ENCODE results near the gene C1orf226.
"Not testable (repeated sequence)": the region's sequence is repeated elsewhere in the genome, so short reads cannot be mapped to it uniquely, and the experiment has no call there.

The C1orf226 gene

GRCh38 chr1:162406811-162407210 lies 25.3 kb downstream of the C1orf226 start:
- no peak overlapping the region for H3K4me3 ChIP-seq (ENCODE audit: low read depth, low read length)
- DNase-seq: no peak
- H3K27me3 ChIP-seq: no peaks in the 10 kb centered on the region
- no peaks in the 10 kb centered on the region for H3K4me1 ChIP-seq
- no peak for TF ChIP-seq CTCF (IDR thresholded peaks at IDR 0.05; ENCODE audit: low read depth, low read length)
- H3K9me3 ChIP-seq: peaks cover 3% of the 10 kb centered on the region; the same call in 1 of the 2 replicates
- no peaks in the 10 kb centered on the region for H3K36me3 ChIP-seq

DNA sequence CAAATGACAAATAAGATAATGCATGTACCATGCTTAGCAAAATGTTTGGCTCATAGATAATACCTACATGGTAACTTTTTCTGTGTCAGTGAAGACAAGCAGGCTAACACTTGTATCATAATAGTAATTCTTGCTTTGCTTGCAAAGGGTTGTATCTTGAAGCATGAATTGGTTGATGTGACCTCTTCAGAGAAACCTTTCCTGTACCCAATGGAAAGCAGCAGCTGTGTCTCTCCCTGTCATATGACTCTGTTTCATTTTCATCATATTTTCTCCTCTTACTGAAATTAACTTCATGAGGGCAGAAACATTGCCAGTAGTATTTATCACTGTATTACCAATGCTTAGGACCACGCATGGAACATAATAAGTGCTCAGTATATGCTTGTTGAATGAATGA lies 26.0 kb downstream of the C1orf226 start:
- H3K4me1 ChIP-seq: no peaks in the 10 kb centered on the region

GRCh38 chr1:162412002-162412401 lies 30.5 kb downstream of the C1orf226 start, which contains the start of gene SH2D1B:
Gene SH2D1B, minus strand, starts transcription at chr1:162412136. Its CDS starts 120 bp downstream, at chr1:162412016.
- Histone ChIP-seq H3K4me1 (no peaks in the 10 kb centered on the region), H3K27me3 (no peaks in the 10 kb centered on the region), H3K4me3 (ENCODE audit: low read depth, low read length) (no peak within 1 kb of the TSS), H3K9me3 (no peaks in the 10 kb centered on the region), H3K36me3 (no peaks in the 10 kb centered on the region)
- TF ChIP-seq CTCF (IDR thresholded peaks at IDR 0.05; ENCODE audit: low read depth, low read length): no peak
- no peak for DNase-seq

More for the DNA sequence above, 26.0 kb downstream of the C1orf226 start:
- no peak for DNase-seq
- no peak for TF ChIP-seq CTCF (IDR thresholded peaks at IDR 0.05; ENCODE audit: low read depth, low read length)
- H3K36me3 ChIP-seq: no peaks in the 10 kb centered on the region
- no peaks in the 10 kb centered on the region for H3K27me3 ChIP-seq
- H3K4me3 ChIP-seq (ENCODE audit: low read depth, low read length): no peak overlapping the region
- peaks cover 3% of the 10 kb centered on the region; the same call in 1 of the 2 replicates for H3K9me3 ChIP-seq

DNA sequence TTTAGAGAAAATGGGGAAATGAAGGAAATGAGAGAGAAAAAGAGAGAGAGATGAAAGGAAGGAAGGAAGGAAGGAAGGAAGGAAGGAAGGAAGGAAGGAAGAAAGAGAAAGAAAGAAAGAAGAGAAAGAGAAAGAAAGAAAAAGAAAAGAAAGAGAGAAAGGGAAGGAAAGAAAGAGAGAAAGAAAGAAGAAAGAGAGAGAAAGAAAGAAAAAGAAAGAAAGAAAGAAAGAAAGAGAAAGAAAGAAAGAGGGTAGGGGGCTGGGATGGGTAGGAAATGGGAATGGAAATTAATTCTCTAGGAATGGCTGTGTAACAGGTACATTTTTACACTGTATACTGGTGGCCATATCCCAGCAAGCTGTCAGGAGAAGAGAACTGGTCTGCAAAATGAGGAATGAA lies 34.7 kb downstream of the C1orf226 start:
- no peak for TF ChIP-seq CTCF (IDR thresholded peaks at IDR 0.05; ENCODE audit: low read depth, low read length)

GRCh38 chr1:162416909-162417308 lies 35.4 kb downstream of the C1orf226 start:
- TF ChIP-seq CTCF (IDR thresholded peaks at IDR 0.05; ENCODE audit: low read depth, low read length): no peak
- H3K9me3 ChIP-seq: no peaks in the 10 kb centered on the region
- no peak overlapping the region for H3K4me3 ChIP-seq (ENCODE audit: low read depth, low read length)

More for the DNA sequence above, 34.7 kb downstream of the C1orf226 start:
- H3K27me3 ChIP-seq: no peaks in the 10 kb centered on the region
- H3K36me3 ChIP-seq: no peaks in the 10 kb centered on the region
- H3K4me3 ChIP-seq (ENCODE audit: low read depth, low read length): no peak overlapping the region
- peaks cover 2% of the 10 kb centered on the region; the same call in 1 of the 2 replicates for H3K4me1 ChIP-seq
- no peak for DNase-seq
- no peaks in the 10 kb centered on the region for H3K9me3 ChIP-seq

DNA sequence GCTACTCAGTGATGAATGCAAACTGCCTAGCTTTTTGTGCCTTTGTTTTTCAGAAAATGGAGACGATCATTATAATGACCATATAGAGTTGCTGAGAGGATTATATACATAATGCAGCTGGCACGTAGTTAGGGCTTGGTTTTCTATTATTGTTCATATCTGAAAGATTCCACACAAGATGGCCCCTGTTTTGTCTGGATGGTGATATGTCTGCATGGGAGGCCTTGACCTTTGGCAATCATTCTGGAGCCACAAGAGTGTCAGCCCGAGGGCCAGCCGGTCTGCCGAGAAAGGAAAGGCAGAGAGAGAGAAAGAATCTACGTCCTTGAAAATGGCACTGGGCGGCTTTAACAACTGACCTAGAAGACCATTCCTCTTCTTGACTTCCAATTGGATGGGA lies 36.1 kb downstream of the C1orf226 start:
- Histone ChIP-seq H3K27me3 (no peaks in the 10 kb centered on the region), H3K4me1 (peaks cover 15% of the 10 kb centered on the region), H3K36me3 (no peaks in the 10 kb centered on the region), H3K4me3 (ENCODE audit: low read depth, low read length) (no peak overlapping the region), H3K9me3 (no peaks in the 10 kb centered on the region)
- TF ChIP-seq CTCF (IDR thresholded peaks at IDR 0.05; ENCODE audit: low read depth, low read length): no peak
- no peak for DNase-seq

More at GRCh38 chr1:162416909-162417308, 35.4 kb downstream of the C1orf226 start:
- H3K4me1 ChIP-seq: peaks cover 9% of the 10 kb centered on the region
- no peak for DNase-seq
- H3K36me3 ChIP-seq: no peaks in the 10 kb centered on the region
- no peaks in the 10 kb centered on the region for H3K27me3 ChIP-seq

DNA sequence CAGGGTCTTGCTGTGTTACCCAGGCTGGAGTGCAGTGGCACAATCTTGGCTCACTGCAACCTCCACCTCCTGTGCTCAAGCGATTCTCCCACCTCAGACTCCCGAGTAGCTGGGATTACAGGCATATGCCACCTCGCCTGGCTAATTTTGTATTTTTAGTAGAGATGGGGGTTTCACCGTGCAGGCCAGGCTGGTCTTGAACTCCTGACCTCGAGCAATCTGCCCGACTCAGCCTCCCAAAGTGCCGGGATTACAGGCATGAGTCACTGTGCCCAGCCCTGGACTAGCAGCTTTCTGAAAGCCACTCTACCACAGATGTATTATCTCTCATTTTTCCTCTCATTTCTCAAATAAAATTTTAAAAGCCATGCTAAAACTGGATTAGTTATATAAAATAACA lies 37.1 kb downstream of the C1orf226 start:
- H3K4me1 ChIP-seq: peaks cover 17% of the 10 kb centered on the region
- DNase-seq; H3K9me3 ChIP-seq; H3K36me3 ChIP-seq; H3K4me3 ChIP-seq (ENCODE audit: low read depth, low read length); H3K27me3 ChIP-seq: not testable (repeated sequence)

DNA sequence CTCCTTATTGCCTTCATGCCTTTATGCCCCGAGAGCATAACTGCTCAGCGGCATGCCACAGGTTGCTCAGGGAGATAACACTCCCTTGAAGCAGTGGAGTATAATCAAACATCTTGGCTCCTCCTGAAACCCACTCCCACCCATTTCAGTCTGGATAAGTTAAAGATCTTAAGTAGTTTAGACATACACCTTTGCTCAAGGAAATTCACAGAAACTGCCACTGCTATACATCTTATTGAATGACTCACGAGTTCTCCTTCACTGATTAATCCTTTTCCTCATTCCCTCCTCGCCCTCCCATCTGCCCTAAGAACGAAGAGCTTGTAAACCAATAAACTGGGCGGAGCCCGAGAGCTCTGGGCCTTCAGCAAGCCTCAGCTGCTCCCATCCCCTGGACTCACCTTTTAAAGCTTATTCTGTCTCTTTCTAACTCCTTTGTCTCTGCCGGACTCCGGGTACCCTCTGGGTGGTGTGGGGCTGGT lies 38.0 kb downstream of the C1orf226 start:
- H3K4me3 ChIP-seq (ENCODE audit: low read depth, low read length); H3K27me3 ChIP-seq; DNase-seq; H3K9me3 ChIP-seq; H3K36me3 ChIP-seq: not testable (repeated sequence)
- H3K4me1 ChIP-seq: peaks cover 17% of the 10 kb centered on the region
